ENCODE measurements around the gene KYAT1. TPM values are rescaled to one million over a fixed set of nuclear protein-coding genes. Genes with fewer than 3 reads are reported as not detected.

Gene KYAT1
- total RNA-seq, 2 donors from 2014 or later, result 6.7 to 19.9 TPM

DNA sequence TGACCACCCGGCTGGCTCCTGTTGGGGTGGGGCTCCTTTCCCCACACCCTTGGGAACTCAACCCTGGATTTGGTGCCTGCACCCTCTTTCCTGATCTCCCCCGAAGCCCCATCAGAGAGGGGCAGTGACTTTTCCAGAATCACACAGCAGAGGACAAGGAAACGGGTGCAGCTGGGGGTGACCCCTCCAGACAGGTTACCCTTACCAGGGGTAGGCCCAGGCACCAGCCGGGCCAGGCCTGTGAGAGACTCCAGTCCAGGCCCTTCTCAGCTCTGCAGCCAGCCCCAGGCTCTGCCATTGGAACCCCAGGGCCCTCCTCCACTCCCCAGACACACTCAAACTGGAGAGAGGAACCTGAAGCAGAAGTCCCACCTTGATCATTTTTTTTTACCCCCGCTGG, 20.1 kb upstream of the KYAT1 start:
- DNase-seq (ENCODE audit: low spot score) (no peak), ATAC-seq (peak; percentile 2 to 4)
- peak overlapping the region; percentile 69 for H3K4me3 Mint-ChIP-seq
- H3K36me3 Mint-ChIP-seq, result no peaks in the 10 kb centered on the region
- H3K27me3 Mint-ChIP-seq, result no peaks in the 10 kb centered on the region
- peak overlapping the region; percentile 82 to 91 for H3K27ac Mint-ChIP-seq
- no peaks in the 10 kb centered on the region for H3K9me3 Mint-ChIP-seq
- H3K4me1 Mint-ChIP-seq (ENCODE audit: low read depth in 2 of 2), result peaks cover 38% of the 10 kb centered on the region in 2 donors

- Mint-ChIP-seq H3K27me3 (no peaks in the 10 kb centered on the region), H3K4me3 (no peak overlapping the region), H3K9me3 (no peaks in the 10 kb centered on the region), H3K27ac (peak overlapping the region; percentile 64 to 91), H3K4me1 (ENCODE audit: low read depth in 2 of 2) (peaks cover 40 to 43% of the 10 kb centered on the region in 2 donors), H3K36me3 (no peaks in the 10 kb centered on the region)
- DNase-seq (ENCODE audit: low spot score), result no peak
- ATAC-seq, result no peak
These were observed 19.6 kb upstream of the KYAT1 start for GRCh38 chr9:128901379-128901778.

- no peaks in the 10 kb centered on the region for H3K27me3 Mint-ChIP-seq
- no peak for DNase-seq (ENCODE audit: low spot score)
These were observed 18.0 kb upstream of the KYAT1 start for GRCh38 chr9:128899566-128900322.

DNA sequence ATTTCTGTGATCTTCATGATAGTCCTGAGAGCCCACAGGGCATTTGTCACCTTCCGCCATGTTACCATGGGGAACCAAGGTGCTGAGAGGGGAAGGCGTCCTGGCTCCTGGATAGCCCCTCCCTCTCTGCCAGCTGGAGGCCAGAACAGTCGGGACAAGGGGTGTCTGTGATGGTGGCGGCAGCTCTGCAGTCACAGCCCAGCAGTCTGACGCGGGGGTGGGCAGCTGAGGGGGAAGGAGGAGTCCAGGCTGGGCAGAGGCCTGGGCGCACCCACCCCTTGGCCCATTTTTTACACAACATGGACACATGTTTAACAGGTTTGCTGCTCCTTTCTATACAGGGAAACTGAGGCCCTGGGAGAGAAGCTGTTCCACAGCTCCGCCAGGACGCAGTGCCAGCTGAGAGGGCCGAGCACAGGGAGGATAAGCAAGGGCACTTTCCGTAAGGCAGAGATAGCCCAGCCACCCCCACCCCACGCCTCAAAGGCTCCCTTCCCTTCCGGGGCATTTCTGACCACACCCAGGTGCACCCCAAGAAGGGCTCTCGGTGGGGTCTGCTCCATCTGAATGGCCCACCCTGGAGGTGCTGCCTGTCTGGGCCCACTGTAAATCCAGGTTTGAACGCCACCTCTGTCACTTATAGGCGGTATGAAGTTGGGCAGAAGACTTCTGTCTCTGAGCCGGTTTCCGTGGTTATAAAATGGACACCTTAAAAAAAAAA, 17.3 kb upstream of the KYAT1 start:
- no peaks in the 10 kb centered on the region for H3K9me3 Mint-ChIP-seq

More at GRCh38 chr9:128899566-128900322, 18.0 kb upstream of the KYAT1 start:
- H3K4me1 Mint-ChIP-seq (ENCODE audit: low read depth in 2 of 2), result peaks cover 47 to 54% of the 10 kb centered on the region in 2 donors
- peak overlapping the region; percentile 80 for H3K4me3 Mint-ChIP-seq
- H3K36me3 Mint-ChIP-seq, result no peaks in the 10 kb centered on the region
- no peaks in the 10 kb centered on the region for H3K9me3 Mint-ChIP-seq
- peak overlapping the region; percentile 91 for H3K27ac Mint-ChIP-seq
- ATAC-seq, result peak; percentile 48 to 77

GRCh38 chr9:128898382-128898781, 16.6 kb upstream of the KYAT1 start:
- H3K27me3 Mint-ChIP-seq, result no peaks in the 10 kb centered on the region
- H3K4me3 Mint-ChIP-seq, result peak overlapping the region; percentile 38
- H3K4me1 Mint-ChIP-seq (ENCODE audit: low read depth in 2 of 2), result peaks cover 49 to 58% of the 10 kb centered on the region in 2 donors
- no peaks in the 10 kb centered on the region for H3K36me3 Mint-ChIP-seq
- no peaks in the 10 kb centered on the region for H3K9me3 Mint-ChIP-seq
- peak overlapping the region; percentile 91 for H3K27ac Mint-ChIP-seq
- DNase-seq (ENCODE audit: low spot score) (no peak), ATAC-seq (no peak)

More for the DNA sequence above, 17.3 kb upstream of the KYAT1 start:
- ATAC-seq, result no peak
- H3K36me3 Mint-ChIP-seq, result no peaks in the 10 kb centered on the region
- H3K27ac Mint-ChIP-seq, result peak overlapping the region; percentile 91
- H3K4me3 Mint-ChIP-seq, result peak overlapping the region; percentile 80
- no peaks in the 10 kb centered on the region for H3K27me3 Mint-ChIP-seq
- peaks cover 48 to 56% of the 10 kb centered on the region in 2 donors for H3K4me1 Mint-ChIP-seq (ENCODE audit: low read depth in 2 of 2)
- no peak for DNase-seq (ENCODE audit: low spot score)

DNA sequence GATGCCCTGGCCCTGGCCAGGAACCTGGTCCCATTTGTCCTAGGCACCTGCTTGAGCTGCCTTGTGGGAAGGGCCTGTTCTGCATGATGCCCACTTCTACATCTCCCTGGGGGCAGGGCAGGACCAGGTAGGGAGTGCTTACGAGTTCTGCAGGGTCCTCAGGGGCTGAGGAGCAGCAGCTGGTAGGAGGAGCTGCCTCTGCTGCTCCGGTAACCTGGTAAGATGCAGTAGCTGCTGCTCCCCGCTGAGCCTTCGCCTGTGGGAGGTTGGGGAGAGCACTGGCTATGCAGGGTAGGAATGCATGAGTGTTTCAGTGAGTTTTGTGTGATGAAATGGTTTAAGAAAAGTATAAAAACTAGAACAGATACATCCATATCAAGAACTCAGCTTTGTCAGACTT, 13.8 kb upstream of the KYAT1 start:
- no peaks in the 10 kb centered on the region for H3K9me3 Mint-ChIP-seq
- no peak for ATAC-seq
- peaks cover 47 to 53% of the 10 kb centered on the region in 2 donors for H3K4me1 Mint-ChIP-seq (ENCODE audit: low read depth in 2 of 2)
- no peak overlapping the region for H3K4me3 Mint-ChIP-seq
- no peaks in the 10 kb centered on the region for H3K27me3 Mint-ChIP-seq
- H3K36me3 Mint-ChIP-seq, result no peaks in the 10 kb centered on the region
- no peak for DNase-seq (ENCODE audit: low spot score)
- peak overlapping the region; percentile 71 to 91 for H3K27ac Mint-ChIP-seq

GRCh38 chr9:128894764-128895163, 13.0 kb upstream of the KYAT1 start:
- Mint-ChIP-seq H3K27me3 (no peaks in the 10 kb centered on the region), H3K9me3 (no peaks in the 10 kb centered on the region), H3K27ac (peak overlapping the region; percentile 17 to 71), H3K4me3 (peak overlapping the region; percentile 20), H3K4me1 (ENCODE audit: low read depth in 2 of 2) (peaks cover 44 to 46% of the 10 kb centered on the region in 2 donors), H3K36me3 (no peaks in the 10 kb centered on the region)
- ATAC-seq, result no peak
- DNase-seq (ENCODE audit: low spot score), result no peak

DNA sequence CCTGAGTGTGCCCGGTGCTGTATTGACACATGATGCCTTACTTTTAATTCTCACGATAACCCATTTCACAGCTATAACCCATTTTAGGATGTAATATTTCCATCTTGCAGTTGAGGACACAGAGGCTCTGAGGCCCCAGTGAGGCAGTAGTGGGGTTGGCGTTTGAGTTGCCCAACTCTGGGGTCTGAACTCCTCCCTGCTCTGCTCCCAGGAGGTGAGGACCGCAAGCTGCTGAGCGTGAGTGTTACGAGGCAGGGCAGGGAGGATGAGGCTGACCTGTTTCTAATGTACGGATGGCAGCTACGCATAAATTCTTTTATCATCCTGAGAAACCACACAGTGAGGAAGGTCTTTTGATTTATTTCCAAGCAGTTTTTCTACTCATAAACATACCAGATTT, 11.6 kb upstream of the KYAT1 start:
- ATAC-seq (peak in 1 of 2 donors; percentile 34), DNase-seq (ENCODE audit: low spot score) (no peak)
- H3K4me1 Mint-ChIP-seq (ENCODE audit: low read depth in 2 of 2), result peaks cover 39 to 42% of the 10 kb centered on the region in 2 donors
- no peaks in the 10 kb centered on the region for H3K36me3 Mint-ChIP-seq
- no peak overlapping the region for H3K4me3 Mint-ChIP-seq
- H3K27me3 Mint-ChIP-seq, result no peaks in the 10 kb centered on the region
- no peaks in the 10 kb centered on the region for H3K9me3 Mint-ChIP-seq
- H3K27ac Mint-ChIP-seq, result peak overlapping the region; percentile 61 to 88

GRCh38 chr9:128892221-128892921, 10.6 kb upstream of the KYAT1 start:
- peaks cover 35 to 38% of the 10 kb centered on the region in 2 donors for H3K4me1 Mint-ChIP-seq (ENCODE audit: low read depth in 2 of 2)
- DNase-seq (ENCODE audit: low spot score) (no peak), ATAC-seq (peak; percentile 88 to 89)
- H3K9me3 Mint-ChIP-seq, result no peaks in the 10 kb centered on the region
- H3K4me3 Mint-ChIP-seq, result no peak overlapping the region
- H3K27me3 Mint-ChIP-seq, result no peaks in the 10 kb centered on the region
- H3K27ac Mint-ChIP-seq, result peak overlapping the region; percentile 31 to 88
- H3K36me3 Mint-ChIP-seq, result no peaks in the 10 kb centered on the region

DNA sequence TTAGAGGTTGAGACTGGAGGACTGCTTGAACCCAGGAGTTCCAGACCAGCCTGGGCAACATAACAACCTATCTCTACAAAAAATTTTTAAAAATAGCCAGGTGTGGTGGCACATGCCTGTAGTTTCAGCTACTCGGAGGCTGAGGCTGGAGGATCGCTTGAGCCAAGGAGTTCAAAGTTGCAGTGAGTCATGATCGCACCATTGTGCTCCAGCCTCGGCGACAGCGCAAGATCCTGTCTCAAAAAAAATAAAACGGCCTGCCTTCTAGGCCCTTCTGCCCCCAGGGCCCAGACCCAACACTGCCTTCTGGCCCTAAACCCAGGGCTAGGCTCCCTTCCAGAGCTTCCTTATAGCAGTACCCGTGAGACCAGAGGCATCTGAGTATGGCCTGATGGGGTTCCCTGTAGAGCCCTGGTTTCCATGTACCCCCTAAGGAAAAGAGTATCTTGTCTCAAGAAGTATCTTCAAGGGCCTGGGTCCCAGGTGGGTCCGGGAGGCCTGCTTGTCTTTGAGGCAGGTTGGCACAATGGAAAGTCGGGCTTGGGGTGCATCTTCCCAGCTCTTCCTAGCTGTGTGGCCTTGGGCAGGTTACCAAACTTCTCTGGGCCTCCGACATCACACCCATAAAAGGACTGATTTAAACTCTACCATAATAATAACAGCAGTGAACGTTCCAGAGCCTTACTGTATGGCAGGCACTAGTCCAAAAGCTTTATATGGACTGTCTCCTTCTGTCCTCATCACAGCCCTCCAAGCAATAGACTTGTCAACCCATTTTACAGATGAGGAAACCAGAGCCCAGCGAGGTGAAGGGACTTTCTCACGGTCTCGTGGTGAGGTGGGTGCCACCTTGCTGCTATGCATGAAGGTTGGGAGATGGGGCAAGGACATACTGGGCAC, 9.8 kb upstream of the KYAT1 start:
- H3K4me3 Mint-ChIP-seq, result no peak overlapping the region
- H3K4me1 Mint-ChIP-seq (ENCODE audit: low read depth in 2 of 2), result peaks cover 31 to 33% of the 10 kb centered on the region in 2 donors
- peak overlapping the region; percentile 49 to 88 for H3K27ac Mint-ChIP-seq
- no peaks in the 10 kb centered on the region for H3K9me3 Mint-ChIP-seq
- no peak for DNase-seq (ENCODE audit: low spot score)
- peak in 1 of 2 donors; percentile 27 for ATAC-seq
- H3K27me3 Mint-ChIP-seq, result no peaks in the 10 kb centered on the region
- no peaks in the 10 kb centered on the region for H3K36me3 Mint-ChIP-seq

DNA sequence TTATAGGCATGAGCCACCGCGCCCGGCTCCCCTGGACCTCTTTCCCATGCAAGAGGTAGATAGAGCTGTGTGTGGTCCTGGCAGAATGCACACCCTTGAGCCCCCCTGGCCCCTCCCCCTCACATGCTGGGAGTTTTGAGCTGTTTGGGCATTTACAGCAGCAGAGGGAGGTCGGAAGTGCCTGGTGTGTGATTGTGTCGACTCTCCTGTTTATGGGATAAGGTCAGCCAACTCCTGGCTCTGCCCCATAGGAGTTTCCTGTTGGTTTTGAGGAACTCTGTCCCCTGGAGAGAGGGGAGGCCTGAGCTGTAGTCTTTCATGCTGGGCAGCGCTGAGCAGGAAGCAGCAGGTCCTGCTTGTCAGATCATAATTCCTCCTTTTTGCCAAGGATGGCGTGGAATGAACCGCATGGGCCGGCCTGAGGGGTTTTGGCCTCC, 6.2 kb upstream of the KYAT1 start:
- Mint-ChIP-seq H3K4me3 (no peak overlapping the region), H3K4me1 (ENCODE audit: low read depth in 2 of 2) (peaks cover 36 to 43% of the 10 kb centered on the region in 2 donors), H3K9me3 (no peaks in the 10 kb centered on the region), H3K27ac (peak overlapping the region in 1 of 2 donors; percentile 33), H3K36me3 (no peaks in the 10 kb centered on the region), H3K27me3 (no peaks in the 10 kb centered on the region)
- ATAC-seq (no peak), DNase-seq (ENCODE audit: low spot score) (no peak)

GRCh38 chr9:128887049-128887448, 5.3 kb upstream of the KYAT1 start:
- DNase-seq (ENCODE audit: low spot score) (no peak), ATAC-seq (no peak)
- no peaks in the 10 kb centered on the region for H3K36me3 Mint-ChIP-seq
- no peak overlapping the region for H3K27ac Mint-ChIP-seq
- H3K9me3 Mint-ChIP-seq, result no peaks in the 10 kb centered on the region
- H3K27me3 Mint-ChIP-seq, result no peaks in the 10 kb centered on the region
- no peak overlapping the region for H3K4me3 Mint-ChIP-seq
- peaks cover 42 to 45% of the 10 kb centered on the region in 2 donors for H3K4me1 Mint-ChIP-seq (ENCODE audit: low read depth in 2 of 2)

Measured in natural killer cell treated with Interleukin-12 subunit alpha and Interleukin-12 subunit beta and Interleukin-15 and Interleukin-18, amount 100 ng/mL, for 72 hours (primary cell).